ENCODE results near the gene P4HTM.

The P4HTM gene

GRCh38 chr3:48999085-48999858, 9.2 kb downstream of the P4HTM start:
- DNase-seq (ENCODE audit: extremely low read depth, low read depth): no peak
- no peak overlapping the region for H3K4me3 ChIP-seq (replicated peaks; ENCODE audit: low read depth, low read length)
- TF ChIP-seq CTCF (IDR thresholded peaks at IDR 0.05; ENCODE audit: low read depth, low read length, missing control alignments): no peak

- no peak for TF ChIP-seq CTCF (IDR thresholded peaks at IDR 0.05; ENCODE audit: low read depth, low read length, missing control alignments)
- H3K4me3 ChIP-seq (replicated peaks; ENCODE audit: low read depth, low read length): no peak overlapping the region
- no peak for DNase-seq (ENCODE audit: extremely low read depth, low read depth)
These were observed 11.1 kb downstream of the P4HTM start for GRCh38 chr3:49001155-49001554.

- DNase-seq (ENCODE audit: extremely low read depth, low read depth): no peak
- H3K4me3 ChIP-seq (replicated peaks; ENCODE audit: low read depth, low read length): no peak overlapping the region
- no peak for TF ChIP-seq CTCF (IDR thresholded peaks at IDR 0.05; ENCODE audit: low read depth, low read length, missing control alignments)
These were observed 14.6 kb downstream of the P4HTM start for GRCh38 chr3:49004352-49005302.

- no peak for TF ChIP-seq CTCF (IDR thresholded peaks at IDR 0.05; ENCODE audit: low read depth, low read length, missing control alignments)
- no peak overlapping the region for H3K4me3 ChIP-seq (replicated peaks; ENCODE audit: low read depth, low read length)
- no peak for DNase-seq (ENCODE audit: extremely low read depth, low read depth)
These were observed 15.3 kb downstream of the P4HTM start for GRCh38 chr3:49005303-49005680.

GRCh38 chr3:49005998-49006397, 16.0 kb downstream of the P4HTM start:
- TF ChIP-seq CTCF (IDR thresholded peaks at IDR 0.05; ENCODE audit: low read depth, low read length, missing control alignments): no peak

GRCh38 chr3:49006408-49007067, 16.5 kb downstream of the P4HTM start:
- peak overlapping the region; percentile 59 for H3K4me3 ChIP-seq (replicated peaks; ENCODE audit: low read depth, low read length)

More at GRCh38 chr3:49005998-49006397, 16.0 kb downstream of the P4HTM start:
- peak overlapping the region; percentile 59 for H3K4me3 ChIP-seq (replicated peaks; ENCODE audit: low read depth, low read length)
- no peak for DNase-seq (ENCODE audit: extremely low read depth, low read depth)

More at GRCh38 chr3:49006408-49007067, 16.5 kb downstream of the P4HTM start:
- DNase-seq (ENCODE audit: extremely low read depth, low read depth): no peak
- TF ChIP-seq CTCF (IDR thresholded peaks at IDR 0.05; ENCODE audit: low read depth, low read length, missing control alignments): no peak

All from HFF-Myc (cell line).